ENCODE data around the gene TEAD1. TPM values are rescaled to one million over a fixed set of nuclear protein-coding genes. Genes with fewer than 3 reads are reported as not detected.

The TEAD1 gene
- total RNA-seq, 2 experiments from 2014 or later = 0.25 to 0.83 TPM

GRCh38 chr11:12793506-12793905 is 119.3 kb downstream of the TEAD1 start:
- no peaks in the 10 kb centered on the region for H3K9me3 Mint-ChIP-seq
- ChIA-PET POLR2A (no interaction called here), CTCF (no interaction called here)
- intact Hi-C loops (cut with micrococcal nuclease) = no loop called here
- ATAC-seq (no peak), DNase-seq (no peak)
- peaks cover 15% of the 10 kb centered on the region for H3K27me3 Mint-ChIP-seq
- no peaks in the 10 kb centered on the region for H3K36me3 Mint-ChIP-seq (ENCODE audit: low read depth)
- no peaks in the 10 kb centered on the region for H3K4me1 Mint-ChIP-seq (ENCODE audit: low read depth)
- no peak overlapping the region for H3K4me3 Mint-ChIP-seq
- TF ChIP-seq CTCF (IDR thresholded peaks at IDR 0.05) = no peak
- H3K27ac Mint-ChIP-seq = no peak overlapping the region

DNA sequence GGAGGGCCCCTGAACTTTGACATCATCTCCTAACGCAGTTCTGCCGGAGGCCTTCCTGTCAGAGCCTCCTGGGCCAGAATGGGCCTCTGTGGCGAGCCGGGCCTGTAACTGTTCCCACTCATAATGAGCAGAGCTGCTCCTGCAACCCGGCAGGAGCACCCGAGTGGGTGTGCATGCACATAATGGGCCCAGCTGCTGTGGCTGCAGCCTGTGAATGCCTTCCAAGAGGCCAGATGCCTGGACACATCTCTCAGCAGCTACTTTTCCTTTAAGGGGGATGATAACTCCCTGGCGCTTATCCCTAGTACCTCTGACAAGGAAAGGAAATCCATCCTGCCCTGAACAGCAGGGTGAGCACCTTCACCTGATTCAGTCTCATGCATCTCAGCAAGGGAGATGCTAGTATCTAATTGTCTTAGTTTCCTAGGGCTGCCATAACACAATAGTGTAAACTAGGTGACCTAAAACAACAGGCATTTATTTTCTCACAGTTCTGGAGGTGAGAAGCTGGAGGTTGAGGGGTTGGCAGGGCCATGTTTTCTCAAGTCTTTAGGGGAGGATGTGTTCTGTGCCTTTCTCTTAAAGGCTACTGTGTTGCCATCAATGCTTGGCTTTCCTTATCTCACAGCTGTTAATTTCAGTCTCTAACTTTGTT is 120.5 kb downstream of the TEAD1 start:
- ChIA-PET CTCF (no interaction called here), POLR2A (no interaction called here)
- ATAC-seq (no peak), DNase-seq (no peak)
- intact Hi-C loops (cut with micrococcal nuclease) = no loop called here
- Mint-ChIP-seq H3K27me3 (peaks cover 19% of the 10 kb centered on the region), H3K27ac (no peak overlapping the region), H3K4me1 (ENCODE audit: low read depth) (no peaks in the 10 kb centered on the region), H3K36me3 (ENCODE audit: low read depth) (no peaks in the 10 kb centered on the region), H3K4me3 (no peak overlapping the region), H3K9me3 (no peaks in the 10 kb centered on the region)
- no peak for TF ChIP-seq CTCF (IDR thresholded peaks at IDR 0.05)

GRCh38 chr11:12797996-12798395 is 123.8 kb downstream of the TEAD1 start:
- intact Hi-C loops (cut with micrococcal nuclease) = no loop called here
- no peak overlapping the region for H3K27ac Mint-ChIP-seq

GRCh38 chr11:12798609-12799011 is 124.4 kb downstream of the TEAD1 start:
- TF ChIP-seq CTCF (IDR thresholded peaks at IDR 0.05) = no peak
- Mint-ChIP-seq H3K4me1 (ENCODE audit: low read depth) (no peaks in the 10 kb centered on the region), H3K9me3 (no peaks in the 10 kb centered on the region), H3K27ac (no peak overlapping the region), H3K27me3 (peaks cover 46% of the 10 kb centered on the region), H3K36me3 (ENCODE audit: low read depth) (no peaks in the 10 kb centered on the region), H3K4me3 (no peak overlapping the region)
- DNase-seq = no peak
- ChIA-PET POLR2A (no interaction called here), CTCF (no interaction called here)
- intact Hi-C loops (cut with micrococcal nuclease) = no loop called here
- ATAC-seq = no peak

More at GRCh38 chr11:12797996-12798395, 123.8 kb downstream of the TEAD1 start:
- no peaks in the 10 kb centered on the region for H3K4me1 Mint-ChIP-seq (ENCODE audit: low read depth)
- ATAC-seq = no peak
- CTCF ChIA-PET = no interaction called here
- POLR2A ChIA-PET = no interaction called here
- TF ChIP-seq CTCF (IDR thresholded peaks at IDR 0.05) = no peak
- no peak overlapping the region for H3K4me3 Mint-ChIP-seq
- no peaks in the 10 kb centered on the region for H3K9me3 Mint-ChIP-seq
- DNase-seq = no peak
- H3K27me3 Mint-ChIP-seq = peaks cover 41% of the 10 kb centered on the region
- no peaks in the 10 kb centered on the region for H3K36me3 Mint-ChIP-seq (ENCODE audit: low read depth)

DNA sequence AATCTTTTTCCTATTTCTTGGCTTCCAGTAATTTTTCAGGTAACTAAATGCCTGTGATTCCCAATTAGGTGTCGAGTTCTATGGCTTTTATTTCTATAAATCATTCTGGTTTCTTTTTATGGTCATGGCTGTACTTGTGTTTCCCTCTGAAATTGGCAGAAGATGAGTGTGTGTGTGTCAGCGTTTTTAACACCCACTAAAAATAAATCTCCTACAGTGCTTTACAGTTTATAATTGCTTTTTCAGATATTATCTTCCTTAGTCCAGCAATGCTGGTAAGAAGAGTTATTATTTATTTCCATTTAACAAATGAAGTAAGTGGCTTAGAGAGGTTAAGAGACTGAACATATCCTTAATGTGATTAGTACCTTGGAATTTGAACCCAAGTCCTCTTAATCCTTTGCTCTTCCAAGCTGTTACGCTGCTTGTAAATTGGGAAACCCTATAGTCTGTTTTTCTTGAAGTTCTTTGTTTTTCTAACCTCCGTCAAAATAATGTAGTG is 125.2 kb downstream of the TEAD1 start:
- ATAC-seq (no peak), DNase-seq (no peak)
- Mint-ChIP-seq H3K4me3 (no peak overlapping the region), H3K4me1 (ENCODE audit: low read depth) (no peaks in the 10 kb centered on the region), H3K36me3 (ENCODE audit: low read depth) (no peaks in the 10 kb centered on the region), H3K27ac (no peak overlapping the region), H3K27me3 (peaks cover 49% of the 10 kb centered on the region), H3K9me3 (no peaks in the 10 kb centered on the region)
- intact Hi-C loops (cut with micrococcal nuclease) = no loop called here
- ChIA-PET CTCF (no interaction called here), POLR2A (no interaction called here)
- TF ChIP-seq CTCF (IDR thresholded peaks at IDR 0.05) = no peak
